B cell (primary cell): ENCODE data around the gene SLC41A3. TPM values are rescaled to one million over a fixed set of nuclear protein-coding genes. Genes with fewer than 3 reads are reported as not detected.

ENCODE experiments used
- ATAC-seq: fragments of 200-7000 bp; cut with Tn5 transposase; one replicate; pipeline ENCODE4 v1.10.0; 2021; ENCODE audit warnings: low read depth, mild to moderate bottlenecking, moderate number of reproducible peaks, moderate library complexity
- CTCF ChIA-PET: fragments of 350-600 bp; sonication (Branson Sonifier 250); formaldehyde crosslinking; loops from one replicate; lab custom pipeline; 2021; ENCODE audit warnings: antibody characterized with exemption, inconsistent platforms; lab: Charles Lee
- POLR2A ChIA-PET: fragments of 350-600 bp; sonication (Branson Sonifier 250); formaldehyde crosslinking; loops from one replicate; lab custom pipeline; 2021; ENCODE audit warnings: antibody characterized with exemption; lab: Charles Lee
- DNase-seq: peaks from one replicate; pipeline ENCODE4 v3.0.0; 2013
- H2AFZ ChIP-seq: 2 replicates; pipeline ENCODE4 v1.6.1; 2012; ENCODE audit warnings: mild to moderate bottlenecking, low read depth, low read length; ENCODE audit not compliant: insufficient read depth, poor library complexity, severe bottlenecking
- H3K27ac ChIP-seq, 2 donors: 1 replicate in 1 of 2; 2 replicates in 1 of 2; pipeline ENCODE4 v1.5.1; 2012 to 2013; ENCODE audit warnings: low read length in 2 of 2, mild to moderate bottlenecking in 2 of 2, moderate library complexity in 1 of 2
- H3K27me3 ChIP-seq, 4 experiments: fragments of 200-600 bp in 1 of 4; sonication (generic) in 1 of 4; replicated peaks in 1 of 4; 1 replicate in 2 of 4; 2 replicates in 2 of 4; pipeline versions ENCODE4 v1.6.1 to v1.7.0; 2013 to 2016; ENCODE audit warnings: low read length in 3 of 4, mild to moderate bottlenecking in 2 of 4, mixed read lengths in 1 of 4, moderate library complexity in 1 of 4; ENCODE audit not compliant: insufficient read depth in 4 of 4, control insufficient read depth in 3 of 4; ENCODE audit errors: control extremely low read depth in 1 of 4
- H3K36me3 ChIP-seq, 2 experiments: replicated peaks in 1 of 2; 1 replicate in 1 of 2; 2 replicates in 1 of 2; pipeline versions ENCODE4 v1.6.1 to v1.7.1; 2013; ENCODE audit warnings: low read length in 1 of 2; ENCODE audit not compliant: insufficient read depth in 2 of 2, control insufficient read depth in 1 of 2; ENCODE audit errors: control extremely low read depth in 1 of 2, extremely low read depth in 1 of 2
- H3K4me1 ChIP-seq, 2 donors: fragments of 200-600 bp in 1 of 2; sonication (generic) in 1 of 2; 1 replicate in 1 of 2; 2 replicates in 1 of 2; pipeline versions ENCODE4 v1.5.1 to v1.6.1; 2013 to 2017; ENCODE audit warnings: low read length in 2 of 2; ENCODE audit not compliant: control insufficient read depth in 2 of 2, insufficient read depth in 2 of 2
- H3K4me2 ChIP-seq: replicated peaks from 2 replicates; pipeline ENCODE3; 2012; ENCODE audit warnings: mild to moderate bottlenecking, low read depth, low read length; ENCODE audit not compliant: poor library complexity, severe bottlenecking
- H3K4me3 ChIP-seq, 5 experiments: fragments of 200-600 bp in 1 of 5; sonication (generic) in 1 of 5; 1 replicate in 3 of 5; 2 replicates in 2 of 5; pipeline versions ENCODE4 v1.5.1 to v1.7.0; 2011 to 2016; ENCODE audit warnings: low read length in 4 of 5, mild to moderate bottlenecking in 4 of 5, low read depth in 2 of 5, control low read depth in 1 of 5, moderate library complexity in 1 of 5; ENCODE audit not compliant: insufficient read depth in 1 of 5; ENCODE audit errors: control extremely low read depth in 1 of 5, extremely low read depth in 1 of 5
- H3K79me2 ChIP-seq: fragments of 200-600 bp; sonication (generic); one replicate; pipeline ENCODE4 v1.6.0; 2016; ENCODE audit warnings: low read length; ENCODE audit not compliant: control insufficient read depth, insufficient read depth
- H3K9ac ChIP-seq: fragments of 200-600 bp; sonication (generic); 2 replicates; pipeline ENCODE4 v1.6.1; 2017; ENCODE audit warnings: mild to moderate bottlenecking, low read length, moderate library complexity
- H3K9me3 ChIP-seq, 3 donors: one replicate each; pipeline versions ENCODE4 v1.6.1 to v1.7.1; 2013; ENCODE audit warnings: low read length in 2 of 3; ENCODE audit not compliant: control insufficient read depth in 2 of 3, insufficient read depth in 1 of 3; ENCODE audit errors: control extremely low read depth in 1 of 3
- H4K20me1 ChIP-seq: 2 replicates; pipeline ENCODE4 v1.6.0; 2012; ENCODE audit warnings: mild to moderate bottlenecking, low read length; ENCODE audit not compliant: insufficient read depth, control insufficient read depth, poor library complexity, severe bottlenecking
- H3K27ac Mint-ChIP-seq: one replicate; pipeline ENCODE4 v1.8.0; 2021; ENCODE audit warnings: mixed read lengths
- H3K27me3 Mint-ChIP-seq: one replicate; pipeline ENCODE4 v1.8.0; 2021; ENCODE audit warnings: mixed read lengths
- H3K4me1 Mint-ChIP-seq: one replicate; pipeline ENCODE4 v1.8.0; 2021; ENCODE audit warnings: mixed read lengths
- H3K4me3 Mint-ChIP-seq: one replicate; pipeline ENCODE4 v1.8.0; 2021; ENCODE audit warnings: mixed read lengths
- H3K9me3 Mint-ChIP-seq: one replicate; pipeline ENCODE4 v1.8.0; 2022; ENCODE audit warnings: mixed read lengths; ENCODE audit not compliant: insufficient read depth
- CTCF ChIP-seq: fragments of 200-600 bp; IDR thresholded peaks from one replicate; pipeline ENCODE4 v1.8.0; 2022; ENCODE audit warnings: antibody characterized with exemption, mild to moderate bottlenecking
- EZH2 ChIP-seq: IDR thresholded peaks from 2 replicates; pipeline ENCODE4 v1.6.1; 2012; ENCODE audit warnings: borderline replicate concordance, low read depth, mild to moderate bottlenecking, moderate library complexity, low read length; ENCODE audit not compliant: insufficient read depth, poor library complexity, severe bottlenecking
- WGBS: methylation state at CpG from one replicate; pipeline ENCODE4 v1.1.5; 2013; ENCODE audit warnings: missing lambda C conversion rate; ENCODE audit not compliant: insufficient coverage; 5-methylcytosine and 5-hydroxymethylcytosine counted together
- intact Hi-C: fragments of 100-400 bp; cut with micrococcal nuclease; formaldehyde crosslinking; loops from one replicate; pipeline ENCODE4 v1.10.0; 2022
- polyA plus RNA-seq: library from polyadenylated mRNA; depleted of rRNA; stranded (reverse); fragments of >200 nt; gene quantifications from 2 replicates; pipeline ENCODE4 v1.2.3, GENCODE V29; 2012
- total RNA-seq, 2 donors: library from RNA; stranded (reverse); fragments of 120-200 nt in 1 of 2; gene quantifications; 1 replicate in 1 of 2; 2 replicates in 1 of 2; pipeline versions ENCODE4 v1.2.3 to v1.2.4, GENCODE V29; 2013 to 2022

SLC41A3 gene
- total and polyA plus RNA-seq, 2 donors (not counting 1 experiment from before 2014, with no cell fraction given) = 34.2 to 39.3 TPM

- DNase-seq (no peak), ATAC-seq (no peak)
- Histone ChIP-seq H3K4me1 (peaks cover 0 to 4% of the 10 kb centered on the region in 2 donors), H3K79me2 (no peaks in the 10 kb centered on the region), H3K9ac (no peak overlapping the region), H3K4me3 (no peak overlapping the region), H2AFZ (no peak overlapping the region), H3K27me3 (no peaks in the 10 kb centered on the region), H3K36me3 (peaks cover 0 to 9% of the 10 kb centered on the region in 2 experiments), H4K20me1 (no peaks in the 10 kb centered on the region), H3K27ac (no peak overlapping the region), H3K9me3 (no peaks in the 10 kb centered on the region), H3K4me2 (no peak overlapping the region)
- Mint-ChIP-seq H3K4me3 (no peak overlapping the region), H3K27ac (no peak overlapping the region), H3K9me3 (no peaks in the 10 kb centered on the region), H3K4me1 (peaks cover 8% of the 10 kb centered on the region), H3K27me3 (no peaks in the 10 kb centered on the region)
- TF ChIP-seq CTCF (no peak), EZH2 (no peak)
- ChIA-PET CTCF (interaction anchor here (1.4 kb wide), 1 partner anchor 15 kb away, joined by 3 read pairs; no protein-coding TSS in a partner anchor), POLR2A (no interaction called here)
- intact Hi-C loops = no loop called here
- 55% methylated on average over 7 of the region's 10 CpGs for WGBS
These were observed 19.2 kb downstream of the SLC41A3 start for GRCh38 chr3:126064627-126065258.

- no peak overlapping the region for H3K27ac ChIP-seq
- Mint-ChIP-seq H3K9me3 (no peaks in the 10 kb centered on the region), H3K27ac (no peak overlapping the region), H3K27me3 (no peaks in the 10 kb centered on the region), H3K4me1 (peaks cover 8% of the 10 kb centered on the region), H3K4me3 (no peak overlapping the region)
- H3K4me3 ChIP-seq = no peak overlapping the region
- no peak overlapping the region for H2AFZ ChIP-seq
- peaks cover 0 to 4% of the 10 kb centered on the region in 2 donors for H3K4me1 ChIP-seq
- H3K9ac ChIP-seq = no peak overlapping the region
- ChIA-PET CTCF (no interaction called here), POLR2A (no interaction called here)
- no peak overlapping the region for H3K4me2 ChIP-seq
- intact Hi-C loops = no loop called here
- WGBS = 81% methylated on average over 7 of the region's 8 CpGs
- no peaks in the 10 kb centered on the region for H3K79me2 ChIP-seq
- H3K36me3 ChIP-seq = peaks cover 0 to 13% of the 10 kb centered on the region in 2 experiments
- no peaks in the 10 kb centered on the region for H3K9me3 ChIP-seq
- no peaks in the 10 kb centered on the region for H4K20me1 ChIP-seq
- ATAC-seq (no peak), DNase-seq (no peak)
- no peaks in the 10 kb centered on the region for H3K27me3 ChIP-seq
- TF ChIP-seq EZH2 (no peak), CTCF (no peak)
These were observed 20.5 kb downstream of the SLC41A3 start for GRCh38 chr3:126063358-126063965.
